ENCODE results near the gene SORCS2. TPM values are rescaled to one million over a fixed set of nuclear protein-coding genes. Genes with fewer than 3 reads are reported as not detected.
"Not testable (repeated sequence)": the region's sequence is repeated elsewhere in the genome, so short reads cannot be mapped to it uniquely, and the experiment has no call there.

Gene SORCS2
- total and polyA plus RNA-seq, 8 donors: 4.6 to 9.7 (median 7.2) TPM

DNA sequence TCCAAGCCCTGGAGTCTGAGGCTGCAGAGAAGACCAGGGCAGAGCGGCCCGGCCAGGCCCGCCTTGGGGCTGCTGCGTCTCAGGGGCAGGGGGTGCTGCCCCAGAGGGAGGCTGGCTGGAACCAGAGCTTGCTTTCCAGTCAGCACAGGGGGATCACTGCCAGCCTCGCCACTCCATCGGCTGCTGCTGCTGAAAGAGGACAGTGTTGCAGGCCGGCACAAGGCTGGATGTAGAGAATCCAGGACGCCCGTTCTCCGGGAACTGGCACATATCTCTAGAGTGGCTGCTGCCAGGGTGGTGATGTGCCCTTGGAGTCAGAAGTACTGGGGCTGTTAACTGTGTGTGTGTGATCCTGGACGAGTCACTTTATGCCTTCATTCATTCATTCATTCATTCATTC, 31.9 kb upstream of the SORCS2 start:
- no peaks in the 10 kb centered on the region for H3K9me3 ChIP-seq
- intact Hi-C loops (cut with DNase I): no loop called here
- peak in 1 of 4 donors; percentile 22 for DNase-seq
- TF ChIP-seq, protein P1, sequence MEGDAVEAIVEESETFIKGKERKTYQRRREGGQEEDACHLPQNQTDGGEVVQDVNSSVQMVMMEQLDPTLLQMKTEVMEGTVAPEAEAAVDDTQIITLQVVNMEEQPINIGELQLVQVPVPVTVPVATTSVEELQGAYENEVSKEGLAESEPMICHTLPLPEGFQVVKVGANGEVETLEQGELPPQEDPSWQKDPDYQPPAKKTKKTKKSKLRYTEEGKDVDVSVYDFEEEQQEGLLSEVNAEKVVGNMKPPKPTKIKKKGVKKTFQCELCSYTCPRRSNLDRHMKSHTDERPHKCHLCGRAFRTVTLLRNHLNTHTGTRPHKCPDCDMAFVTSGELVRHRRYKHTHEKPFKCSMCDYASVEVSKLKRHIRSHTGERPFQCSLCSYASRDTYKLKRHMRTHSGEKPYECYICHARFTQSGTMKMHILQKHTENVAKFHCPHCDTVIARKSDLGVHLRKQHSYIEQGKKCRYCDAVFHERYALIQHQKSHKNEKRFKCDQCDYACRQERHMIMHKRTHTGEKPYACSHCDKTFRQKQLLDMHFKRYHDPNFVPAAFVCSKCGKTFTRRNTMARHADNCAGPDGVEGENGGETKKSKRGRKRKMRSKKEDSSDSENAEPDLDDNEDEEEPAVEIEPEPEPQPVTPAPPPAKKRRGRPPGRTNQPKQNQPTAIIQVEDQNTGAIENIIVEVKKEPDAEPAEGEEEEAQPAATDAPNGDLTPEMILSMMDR (IDR thresholded peaks at IDR 0.05): no peak
- no peaks in the 10 kb centered on the region for H3K36me3 ChIP-seq
- no peaks in the 10 kb centered on the region for H3K27me3 ChIP-seq
- no peak for ATAC-seq
- H3K27ac ChIP-seq: no peak overlapping the region
- H3K4me3 ChIP-seq: no peak overlapping the region
- no peaks in the 10 kb centered on the region for H3K4me1 ChIP-seq

DNA sequence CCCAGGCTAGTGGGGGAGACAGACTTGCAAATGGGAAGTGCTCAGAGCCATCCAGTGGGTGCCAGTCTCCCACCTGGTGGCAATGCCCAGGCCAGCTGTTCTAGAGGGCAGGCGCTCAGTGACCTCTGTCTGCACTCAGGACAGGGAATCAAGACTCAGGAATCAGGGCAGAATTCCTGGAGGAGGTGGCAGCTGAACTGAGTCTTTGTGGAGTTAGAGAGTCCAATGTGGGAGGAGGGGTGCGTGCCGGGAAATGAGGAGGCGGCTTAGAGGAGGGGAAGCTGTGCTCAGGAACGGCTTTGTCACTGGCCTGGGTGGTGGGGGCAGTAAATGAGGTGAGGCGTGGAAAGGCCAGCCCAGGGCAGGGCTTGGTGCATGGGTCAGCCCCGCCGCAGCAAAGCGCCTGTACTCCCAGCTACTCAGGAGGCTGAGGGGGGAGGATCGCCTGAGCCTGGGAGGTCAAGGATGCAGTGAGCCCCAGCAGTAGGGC, 31.3 kb upstream of the SORCS2 start:
- peak in 1 of 4 donors; percentile 19 for DNase-seq
- Histone ChIP-seq H3K4me1 (no peaks in the 10 kb centered on the region), H3K27me3 (no peaks in the 10 kb centered on the region), H3K27ac (no peak overlapping the region), H3K36me3 (no peaks in the 10 kb centered on the region), H3K9me3 (no peaks in the 10 kb centered on the region), H3K4me3 (no peak overlapping the region)
- TF ChIP-seq, protein P1 (IDR thresholded peaks at IDR 0.05): no peak
- no peak for ATAC-seq
- intact Hi-C loops (cut with DNase I): no loop called here

DNA sequence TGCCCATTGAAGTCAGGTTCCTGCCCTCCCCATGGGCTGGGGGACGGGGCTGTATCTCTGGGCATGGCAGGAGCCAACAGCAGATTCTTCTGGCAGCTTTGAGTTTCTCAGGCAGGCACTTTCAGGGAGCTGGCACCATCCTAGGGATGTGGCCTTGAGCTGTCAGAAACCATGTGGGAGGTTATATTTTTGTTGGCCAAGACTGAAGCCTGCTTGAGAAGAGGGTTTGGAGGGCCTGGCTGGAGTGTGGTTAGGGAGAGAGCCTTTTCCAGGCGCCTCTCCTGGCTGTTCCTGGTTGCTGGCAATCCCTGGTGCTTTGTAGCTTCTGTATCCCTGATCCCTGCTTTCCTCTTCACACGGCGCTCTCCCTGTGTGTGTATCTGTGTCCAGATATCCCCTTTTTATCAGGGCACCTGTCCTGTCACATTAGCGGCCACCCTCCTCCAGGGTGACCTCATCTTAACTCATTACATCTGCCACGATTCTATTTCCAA, 30.6 kb upstream of the SORCS2 start:
- no peak overlapping the region for H3K4me3 ChIP-seq
- intact Hi-C loops (cut with DNase I): no loop called here
- no peaks in the 10 kb centered on the region for H3K4me1 ChIP-seq
- ATAC-seq (peak; percentile 77), DNase-seq (peak in 1 of 4 donors; percentile 24)
- no peaks in the 10 kb centered on the region for H3K27me3 ChIP-seq
- H3K36me3 ChIP-seq: no peaks in the 10 kb centered on the region
- no peak overlapping the region for H3K27ac ChIP-seq
- TF ChIP-seq, protein P1 (IDR thresholded peaks at IDR 0.05): no peak
- no peaks in the 10 kb centered on the region for H3K9me3 ChIP-seq

DNA sequence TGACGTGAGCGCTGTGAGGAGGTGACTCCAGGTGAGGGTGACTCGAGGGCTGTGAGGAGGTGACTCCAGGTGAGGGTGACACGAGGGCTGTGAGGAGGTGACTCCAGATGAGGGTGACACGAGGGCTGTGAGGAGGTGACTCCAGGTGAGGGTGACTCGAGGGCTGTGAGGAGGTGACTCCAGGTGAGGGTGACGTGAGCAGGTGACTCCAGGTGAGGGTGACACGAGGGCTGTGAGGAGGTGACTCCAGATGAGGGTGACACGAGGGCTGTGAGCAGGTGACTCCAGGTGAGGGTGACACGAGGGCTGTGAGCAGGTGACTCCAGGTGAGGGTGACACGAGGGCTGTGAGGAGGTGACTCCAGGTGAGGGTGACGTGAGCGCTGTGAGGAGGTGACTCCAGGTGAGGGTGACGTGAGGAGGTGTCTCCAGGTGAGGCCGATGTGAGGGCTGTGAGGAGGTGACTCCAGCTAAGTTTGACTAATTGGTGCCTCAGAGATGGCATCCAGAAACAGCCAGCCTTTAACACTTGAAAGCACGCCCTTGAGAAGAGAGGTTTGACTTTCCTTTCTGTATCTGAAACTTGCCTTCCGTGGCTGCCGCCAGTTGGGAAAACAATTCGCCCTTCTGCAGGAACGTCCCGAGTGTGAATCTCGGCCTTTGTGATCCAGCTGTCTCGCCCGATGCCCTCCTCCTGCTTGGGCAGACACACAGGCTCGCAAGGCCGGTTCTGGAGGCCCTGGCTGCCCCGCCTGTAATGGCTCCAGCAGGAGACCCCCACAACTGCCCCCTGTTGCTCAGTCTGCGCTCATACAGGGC, 27.1 kb upstream of the SORCS2 start:
- peak in 1 of 4 donors; percentile 26 for DNase-seq
- ATAC-seq; H3K9me3 ChIP-seq; H3K27ac ChIP-seq; H3K4me1 ChIP-seq; H3K4me3 ChIP-seq; H3K27me3 ChIP-seq; intact Hi-C loops (cut with DNase I); H3K36me3 ChIP-seq: not testable (repeated sequence)

DNA sequence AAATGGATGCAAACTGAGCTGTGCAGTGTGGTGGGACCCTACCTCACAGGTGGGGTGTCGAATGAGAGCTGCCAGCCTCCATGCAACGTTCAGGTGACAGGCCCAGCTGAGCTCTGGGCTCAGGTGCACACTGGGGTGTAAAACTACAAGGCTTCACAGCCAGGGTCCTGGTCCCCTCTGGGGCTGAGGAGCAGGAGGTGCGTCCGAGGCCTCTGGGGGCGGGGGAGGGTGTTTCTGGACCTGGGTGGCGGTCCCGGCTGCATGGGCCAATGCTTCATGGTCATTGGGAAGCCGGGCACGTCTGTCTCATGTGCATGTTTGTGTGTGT, 26.5 kb upstream of the SORCS2 start:
- Histone ChIP-seq H3K36me3 (no peaks in the 10 kb centered on the region), H3K27me3 (no peaks in the 10 kb centered on the region), H3K27ac (no peak overlapping the region), H3K4me1 (no peaks in the 10 kb centered on the region), H3K9me3 (no peaks in the 10 kb centered on the region), H3K4me3 (no peak overlapping the region)
- ATAC-seq: no peak
- TF ChIP-seq, protein P1 (IDR thresholded peaks at IDR 0.05): no peak
- intact Hi-C loops (cut with DNase I): no loop called here
- peak in 2 of 4 donors; percentile 28 to 62 for DNase-seq

All from left lung (tissue), 10 donors.